Spleen (tissue), 7 donors: ENCODE measurements around the gene DYSF.

ENCODE experiments used
- POLR2A ChIP-seq, 3 donors: fragments of 450-650 bp; IDR thresholded peaks; one replicate each; pipeline ENCODE4 v1.5.1; 2017; ENCODE audit warnings: antibody characterized with exemption in 3 of 3, mild to moderate bottlenecking in 1 of 3
- TF ChIP-seq, protein P1 (sequence below), 11 experiments: fragments of 200-600 bp in 7 of 11; fragments of 450-650 bp in 4 of 11; sonication (generic) in 4 of 11; IDR thresholded peaks in 8 of 11; conservative IDR thresholded peaks in 3 of 11; 1 replicate in 7 of 11; 2 replicates in 4 of 11; pipeline versions ENCODE4 v1.4.0 to v1.8.0; 2016 to 2021; ENCODE audit warnings: antibody characterized with exemption in 11 of 11, inconsistent platforms in 4 of 11, mild to moderate bottlenecking in 1 of 11
- donor health status: DM: no; HTN: no; CAD: no; lungs with moderate emphysema.
- donor health status: DM: no; HTN: no; CAD: no.
- donor health status: DM: no; HTN: no; CAD: no.

- TF ChIP-seq, protein P1, sequence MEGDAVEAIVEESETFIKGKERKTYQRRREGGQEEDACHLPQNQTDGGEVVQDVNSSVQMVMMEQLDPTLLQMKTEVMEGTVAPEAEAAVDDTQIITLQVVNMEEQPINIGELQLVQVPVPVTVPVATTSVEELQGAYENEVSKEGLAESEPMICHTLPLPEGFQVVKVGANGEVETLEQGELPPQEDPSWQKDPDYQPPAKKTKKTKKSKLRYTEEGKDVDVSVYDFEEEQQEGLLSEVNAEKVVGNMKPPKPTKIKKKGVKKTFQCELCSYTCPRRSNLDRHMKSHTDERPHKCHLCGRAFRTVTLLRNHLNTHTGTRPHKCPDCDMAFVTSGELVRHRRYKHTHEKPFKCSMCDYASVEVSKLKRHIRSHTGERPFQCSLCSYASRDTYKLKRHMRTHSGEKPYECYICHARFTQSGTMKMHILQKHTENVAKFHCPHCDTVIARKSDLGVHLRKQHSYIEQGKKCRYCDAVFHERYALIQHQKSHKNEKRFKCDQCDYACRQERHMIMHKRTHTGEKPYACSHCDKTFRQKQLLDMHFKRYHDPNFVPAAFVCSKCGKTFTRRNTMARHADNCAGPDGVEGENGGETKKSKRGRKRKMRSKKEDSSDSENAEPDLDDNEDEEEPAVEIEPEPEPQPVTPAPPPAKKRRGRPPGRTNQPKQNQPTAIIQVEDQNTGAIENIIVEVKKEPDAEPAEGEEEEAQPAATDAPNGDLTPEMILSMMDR (IDR thresholded peaks at IDR 0.05 in 8 of 11, conservative IDR thresholded peaks at IDR 0.05 in 3 of 11): no peak
- no peak for TF ChIP-seq POLR2A (IDR thresholded peaks at IDR 0.05)
Observed at GRCh38 chr2:71667256-71668182, 214.2 kb downstream of the DYSF start.
